ENCODE measurements around the gene MVB12B. TPM values are rescaled to one million over a fixed set of nuclear protein-coding genes. Genes with fewer than 3 reads are reported as not detected.

Gene MVB12B
- total RNA-seq, 1 donor from 2014 or later, result 47.5 TPM

DNA sequence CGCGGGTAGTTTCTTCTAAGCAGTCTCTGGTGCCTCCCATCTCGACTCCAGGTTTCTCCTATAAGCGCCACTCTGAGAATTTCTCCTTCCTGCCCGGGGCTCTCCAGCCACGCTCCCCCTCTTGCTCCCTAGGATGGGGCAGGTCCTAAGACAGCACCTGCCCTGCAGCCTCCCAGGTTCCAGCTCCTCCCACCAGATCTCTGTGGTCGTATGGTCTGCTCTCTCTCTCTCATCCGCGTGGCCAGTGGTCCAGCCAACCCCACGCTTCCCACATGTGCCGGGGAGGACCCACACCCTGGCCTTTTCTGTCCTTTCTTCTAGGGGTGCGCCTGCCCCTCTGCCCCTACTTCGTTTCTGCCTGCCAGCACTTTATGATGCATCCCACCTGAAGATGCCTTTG lies 40.5 kb downstream of the MVB12B start:
- ATAC-seq (peak; percentile 8), DNase-seq (no peak)
- Histone ChIP-seq H3K4me3 (no peak overlapping the region), H3K4me1 (peaks cover 20% of the 10 kb centered on the region), H3K27me3 (no peaks in the 10 kb centered on the region), H3K27ac (no peak overlapping the region), H3K36me3 (no peaks in the 10 kb centered on the region), H3K9me3 (no peaks in the 10 kb centered on the region)
- TF ChIP-seq, protein P1, sequence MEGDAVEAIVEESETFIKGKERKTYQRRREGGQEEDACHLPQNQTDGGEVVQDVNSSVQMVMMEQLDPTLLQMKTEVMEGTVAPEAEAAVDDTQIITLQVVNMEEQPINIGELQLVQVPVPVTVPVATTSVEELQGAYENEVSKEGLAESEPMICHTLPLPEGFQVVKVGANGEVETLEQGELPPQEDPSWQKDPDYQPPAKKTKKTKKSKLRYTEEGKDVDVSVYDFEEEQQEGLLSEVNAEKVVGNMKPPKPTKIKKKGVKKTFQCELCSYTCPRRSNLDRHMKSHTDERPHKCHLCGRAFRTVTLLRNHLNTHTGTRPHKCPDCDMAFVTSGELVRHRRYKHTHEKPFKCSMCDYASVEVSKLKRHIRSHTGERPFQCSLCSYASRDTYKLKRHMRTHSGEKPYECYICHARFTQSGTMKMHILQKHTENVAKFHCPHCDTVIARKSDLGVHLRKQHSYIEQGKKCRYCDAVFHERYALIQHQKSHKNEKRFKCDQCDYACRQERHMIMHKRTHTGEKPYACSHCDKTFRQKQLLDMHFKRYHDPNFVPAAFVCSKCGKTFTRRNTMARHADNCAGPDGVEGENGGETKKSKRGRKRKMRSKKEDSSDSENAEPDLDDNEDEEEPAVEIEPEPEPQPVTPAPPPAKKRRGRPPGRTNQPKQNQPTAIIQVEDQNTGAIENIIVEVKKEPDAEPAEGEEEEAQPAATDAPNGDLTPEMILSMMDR (IDR thresholded peaks at IDR 0.05), result no peak
- intact Hi-C loops (cut with DNase I), result no loop called here

DNA sequence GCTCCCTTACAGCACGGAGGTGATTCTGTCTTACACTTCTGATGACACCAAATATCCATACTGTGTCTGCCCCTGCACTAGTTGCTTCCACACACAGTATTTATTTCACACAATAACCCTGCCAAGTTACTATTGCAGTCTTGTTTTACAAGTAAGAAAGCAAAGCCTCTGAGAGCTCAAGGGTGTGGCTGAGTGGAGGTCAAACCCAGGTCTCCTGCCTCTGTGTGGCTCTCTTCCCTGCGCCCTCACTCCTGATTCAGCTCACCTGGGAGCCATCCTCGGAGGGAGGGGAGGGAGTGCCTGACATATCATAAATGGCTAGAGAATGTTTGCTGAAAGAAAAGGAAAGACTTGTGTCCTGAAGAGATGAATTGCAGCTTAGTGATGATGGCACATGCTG lies 41.0 kb downstream of the MVB12B start:
- no peak overlapping the region for H3K27ac ChIP-seq
- no peaks in the 10 kb centered on the region for H3K36me3 ChIP-seq
- H3K4me1 ChIP-seq, result peaks cover 22% of the 10 kb centered on the region
- no peaks in the 10 kb centered on the region for H3K27me3 ChIP-seq
- intact Hi-C loops (cut with DNase I), result no loop called here
- no peak overlapping the region for H3K4me3 ChIP-seq
- ATAC-seq (peak; percentile 65), DNase-seq (no peak)
- TF ChIP-seq, protein P1 (IDR thresholded peaks at IDR 0.05), result no peak
- H3K9me3 ChIP-seq, result no peaks in the 10 kb centered on the region

DNA sequence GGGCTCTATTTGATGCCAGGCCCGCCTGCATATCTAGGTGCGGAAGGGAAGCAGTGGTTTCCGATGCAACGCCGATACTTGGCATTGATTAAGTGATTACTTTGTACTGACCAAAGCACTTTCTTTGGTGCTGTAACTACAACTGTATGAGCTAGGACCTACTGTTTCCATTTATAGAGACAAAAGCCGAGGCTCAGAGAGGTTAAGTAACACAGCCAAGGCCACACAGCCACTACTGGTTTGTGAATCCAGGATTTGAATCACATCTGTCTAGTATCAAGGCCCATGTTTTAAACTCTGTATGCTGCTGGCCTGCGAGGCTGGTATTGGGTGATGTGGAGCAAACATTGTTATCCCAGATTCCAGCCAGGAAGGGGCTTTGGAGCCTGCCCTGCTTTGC lies 41.4 kb downstream of the MVB12B start:
- Histone ChIP-seq H3K27me3 (no peaks in the 10 kb centered on the region), H3K4me3 (no peak overlapping the region), H3K4me1 (peaks cover 27% of the 10 kb centered on the region), H3K9me3 (no peaks in the 10 kb centered on the region), H3K27ac (no peak overlapping the region), H3K36me3 (no peaks in the 10 kb centered on the region)
- TF ChIP-seq, protein P1 (IDR thresholded peaks at IDR 0.05), result no peak
- intact Hi-C loops (cut with DNase I), result no loop called here
- ATAC-seq (no peak), DNase-seq (no peak)

DNA sequence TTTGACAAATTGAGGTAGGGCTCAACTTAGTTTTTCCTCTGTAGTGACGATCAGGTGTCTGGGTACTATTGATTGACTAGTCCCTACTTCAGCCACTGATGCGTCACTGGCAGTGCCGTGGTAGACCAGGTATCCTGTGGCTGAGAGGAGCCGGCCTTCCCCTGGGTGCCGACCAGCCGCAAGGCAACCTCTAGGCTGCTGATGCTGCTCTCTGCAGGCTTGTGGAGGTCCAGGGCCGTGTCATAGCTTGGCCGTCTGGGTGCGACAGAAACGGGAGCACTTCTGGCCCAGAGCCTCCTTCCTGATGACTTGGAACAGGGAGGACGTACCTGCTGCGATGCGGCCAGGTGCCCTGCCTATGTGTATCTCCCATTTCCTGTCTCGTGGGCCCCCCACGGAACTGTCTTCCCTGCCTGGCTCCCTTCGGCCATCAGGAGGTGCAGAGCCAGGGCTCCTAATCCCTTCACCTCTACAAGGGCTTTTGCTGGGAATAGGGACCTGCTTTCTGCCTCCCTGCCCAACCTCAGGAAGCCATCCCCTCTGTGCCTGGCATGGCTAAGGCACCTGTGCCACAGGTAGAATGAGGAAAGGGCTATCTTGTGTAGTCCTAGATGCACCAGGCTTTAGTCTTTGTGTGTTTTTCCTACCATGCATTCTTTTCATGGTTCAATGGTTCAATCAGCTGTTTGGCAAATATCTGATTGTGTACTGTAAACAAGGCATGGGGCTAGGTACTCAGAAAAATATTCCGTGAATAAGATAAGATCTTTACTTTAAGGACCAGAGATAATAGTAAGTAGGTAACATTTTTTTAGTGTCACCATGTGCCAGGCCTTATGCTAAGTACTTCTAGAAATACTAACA lies 44.6 kb downstream of the MVB12B start:
- Histone ChIP-seq H3K27ac (no peak overlapping the region), H3K9me3 (no peaks in the 10 kb centered on the region), H3K4me1 (peaks cover 52% of the 10 kb centered on the region), H3K4me3 (no peak overlapping the region), H3K36me3 (no peaks in the 10 kb centered on the region), H3K27me3 (no peaks in the 10 kb centered on the region)
- ATAC-seq, result no peak
- DNase-seq, result no peak
- TF ChIP-seq, protein P1 (IDR thresholded peaks at IDR 0.05), result no peak
- intact Hi-C loops (cut with DNase I), result no loop called here

DNA sequence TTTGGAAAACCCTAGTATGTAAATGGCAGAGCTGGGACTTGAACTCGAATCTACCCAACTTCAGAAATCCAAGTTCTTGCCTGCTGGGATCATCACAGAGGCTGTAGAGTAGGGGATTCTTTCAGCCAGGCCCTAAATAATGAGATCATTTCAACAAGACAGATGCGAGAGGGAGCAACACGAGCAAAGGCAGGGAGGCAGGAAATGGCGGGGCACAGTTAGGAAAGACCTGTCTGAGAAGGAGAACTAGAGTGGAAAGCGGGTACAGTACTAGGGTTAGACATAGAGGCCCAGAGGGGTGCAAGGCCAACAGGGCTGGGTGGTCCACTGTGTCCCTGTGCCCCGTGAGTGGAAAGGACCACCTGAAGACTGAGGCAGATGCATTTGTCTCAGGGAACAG lies 46.1 kb downstream of the MVB12B start:
- intact Hi-C loops (cut with DNase I), result no loop called here
- DNase-seq, result no peak
- peaks cover 48% of the 10 kb centered on the region for H3K4me1 ChIP-seq
- no peaks in the 10 kb centered on the region for H3K27me3 ChIP-seq
- no peak overlapping the region for H3K27ac ChIP-seq
- no peak overlapping the region for H3K4me3 ChIP-seq
- no peaks in the 10 kb centered on the region for H3K9me3 ChIP-seq
- TF ChIP-seq, protein P1 (IDR thresholded peaks at IDR 0.05), result no peak
- peak; percentile 20 for ATAC-seq
- no peaks in the 10 kb centered on the region for H3K36me3 ChIP-seq
